ENCODE measurements around the gene PROB1.
"Not testable (repeated sequence)": the region's sequence is repeated elsewhere in the genome, so short reads cannot be mapped to it uniquely, and the experiment has no call there.

PROB1 gene

GRCh38 chr5:139413963-139414362 is 19.1 kb upstream of the PROB1 start:
- DNase-seq, result no peak

GRCh38 chr5:139413153-139413552 is 18.2 kb upstream of the PROB1 start:
- DNase-seq, result no peak

- no peak for DNase-seq
These were observed 16.3 kb upstream of the PROB1 start for GRCh38 chr5:139410993-139411828.

- no peak for DNase-seq
These were observed 15.5 kb upstream of the PROB1 start for GRCh38 chr5:139410121-139410992.

GRCh38 chr5:139409116-139409515 is 14.2 kb upstream of the PROB1 start:
- not testable (repeated sequence) for DNase-seq

- DNase-seq, result no peak
These were observed 13.3 kb upstream of the PROB1 start for GRCh38 chr5:139408191-139408590.

GRCh38 chr5:139407517-139407916 is 12.6 kb upstream of the PROB1 start:
- no peak for DNase-seq

- DNase-seq, result no peak
These were observed 12.1 kb upstream of the PROB1 start for GRCh38 chr5:139406963-139407362.

GRCh38 chr5:139404484-139404840 is 9.6 kb upstream of the PROB1 start:
- DNase-seq, result peak; percentile 11

GRCh38 chr5:139403787-139404483 is 9.0 kb upstream of the PROB1 start, which contains the start of gene SPATA24:
TSS of gene SPATA24 (minus strand) at chr5:139404089. CDS start at chr5:139404060, 29 bp downstream.
- DNase-seq, result peak; percentile 77

GRCh38 chr5:139403418-139403786 is 8.5 kb upstream of the PROB1 start:
- no peak for DNase-seq

GRCh38 chr5:139402561-139403158 is 7.8 kb upstream of the PROB1 start:
- DNase-seq, result no peak

GRCh38 chr5:139401546-139401945 is 6.6 kb upstream of the PROB1 start:
- no peak for DNase-seq

GRCh38 chr5:139399501-139400121 is 4.7 kb upstream of the PROB1 start:
- no peak for DNase-seq

GRCh38 chr5:139397921-139398320 is 3.0 kb upstream of the PROB1 start:
- DNase-seq, result no peak

GRCh38 chr5:139396691-139397090 is 1.8 kb upstream of the PROB1 start:
- DNase-seq, result no peak

GRCh38 chr5:139395844-139396640 is 1.1 kb upstream of the PROB1 start:
- no peak for DNase-seq

- DNase-seq, result no peak
These were observed 716 bp downstream of the PROB1 start for GRCh38 chr5:139394123-139394653.

GRCh38 chr5:139393497-139394122 is 1.3 kb downstream of the PROB1 start:
- DNase-seq, result no peak

GRCh38 chr5:139392678-139393496 is 2.0 kb downstream of the PROB1 start:
- peak; percentile 13 for DNase-seq
